ENCODE results near the gene CPSF7. TPM values are rescaled to one million over a fixed set of nuclear protein-coding genes. Genes with fewer than 3 reads are reported as not detected.

The CPSF7 gene
- total RNA-seq, 2 donors from 2014 or later: 56.2 to 65.8 TPM

- Histone ChIP-seq H3K36me3 (no peaks in the 10 kb centered on the region), H3K4me3 (no peak overlapping the region), H3K9ac (ENCODE audit: low read depth in 2 of 2, low read length in 2 of 2) (no peak overlapping the region), H3K27ac (no peak overlapping the region), H3K27me3 (no peaks in the 10 kb centered on the region), H3K4me1 (no peaks in the 10 kb centered on the region), H3K9me3 (no peaks in the 10 kb centered on the region)
- intact Hi-C loops (cut with DNase I): no loop called here
- no peak for DNase-seq
- no peak for TF ChIP-seq CTCF (IDR thresholded peaks at IDR 0.05)
These were observed 31.2 kb upstream of the CPSF7 start for GRCh38 chr11:61460986-61461385.

GRCh38 chr11:61460474-61460881 lies 30.7 kb upstream of the CPSF7 start:
- intact Hi-C loops (cut with DNase I): no loop called here
- no peak for DNase-seq

GRCh38 chr11:61454520-61454919 lies 24.7 kb upstream of the CPSF7 start:
- Histone ChIP-seq H3K4me1 (no peaks in the 10 kb centered on the region), H3K27ac (no peak overlapping the region), H3K36me3 (no peaks in the 10 kb centered on the region), H3K9me3 (no peaks in the 10 kb centered on the region), H3K27me3 (no peaks in the 10 kb centered on the region), H3K9ac (ENCODE audit: low read depth in 2 of 2, low read length in 2 of 2) (no peak overlapping the region), H3K4me3 (no peak overlapping the region)
- TF ChIP-seq CTCF (IDR thresholded peaks at IDR 0.05): no peak
- intact Hi-C loops (cut with DNase I): no loop called here
- no peak for DNase-seq

More at GRCh38 chr11:61460474-61460881, 30.7 kb upstream of the CPSF7 start:
- Histone ChIP-seq H3K27ac (no peak overlapping the region), H3K9me3 (no peaks in the 10 kb centered on the region), H3K36me3 (no peaks in the 10 kb centered on the region), H3K27me3 (no peaks in the 10 kb centered on the region), H3K4me3 (no peak overlapping the region), H3K4me1 (no peaks in the 10 kb centered on the region), H3K9ac (ENCODE audit: low read depth in 2 of 2, low read length in 2 of 2) (no peak overlapping the region)
- no peak for TF ChIP-seq CTCF (IDR thresholded peaks at IDR 0.05)

GRCh38 chr11:61453695-61454094 lies 23.9 kb upstream of the CPSF7 start:
- Histone ChIP-seq H3K36me3 (no peaks in the 10 kb centered on the region), H3K27me3 (no peaks in the 10 kb centered on the region), H3K4me1 (no peaks in the 10 kb centered on the region), H3K9ac (ENCODE audit: low read depth in 2 of 2, low read length in 2 of 2) (no peak overlapping the region), H3K9me3 (no peaks in the 10 kb centered on the region), H3K4me3 (no peak overlapping the region), H3K27ac (no peak overlapping the region)
- TF ChIP-seq CTCF (IDR thresholded peaks at IDR 0.05): no peak
- intact Hi-C loops (cut with DNase I): no loop called here
- DNase-seq: no peak

- Histone ChIP-seq H3K27me3 (no peaks in the 10 kb centered on the region), H3K9ac (ENCODE audit: low read depth in 2 of 2, low read length in 2 of 2) (no peak overlapping the region), H3K4me3 (no peak overlapping the region), H3K36me3 (no peaks in the 10 kb centered on the region), H3K4me1 (no peaks in the 10 kb centered on the region), H3K27ac (no peak overlapping the region), H3K9me3 (no peaks in the 10 kb centered on the region)
- no peak for DNase-seq
- TF ChIP-seq CTCF (IDR thresholded peaks at IDR 0.05): no peak
- intact Hi-C loops (cut with DNase I): no loop called here
These were observed 23.1 kb upstream of the CPSF7 start for GRCh38 chr11:61452825-61453224.

GRCh38 chr11:61448552-61448927 lies 18.8 kb upstream of the CPSF7 start:
- TF ChIP-seq CTCF (IDR thresholded peaks at IDR 0.05): no peak
- Histone ChIP-seq H3K27me3 (no peaks in the 10 kb centered on the region), H3K9ac (ENCODE audit: low read depth in 2 of 2, low read length in 2 of 2) (no peak overlapping the region), H3K4me3 (no peak overlapping the region), H3K27ac (no peak overlapping the region), H3K36me3 (no peaks in the 10 kb centered on the region), H3K9me3 (no peaks in the 10 kb centered on the region), H3K4me1 (no peaks in the 10 kb centered on the region)
- intact Hi-C loops (cut with DNase I): loop anchor here (10.0 kb wide), 1 partner anchor 186 kb away; no protein-coding TSS in a partner anchor
- DNase-seq: no peak

Data from colonic mucosa (tissue), 4 donors.